Psoas muscle (tissue), 8 donors: ENCODE data around the gene YTHDF1. TPM values are rescaled to one million over a fixed set of nuclear protein-coding genes. Genes with fewer than 3 reads are reported as not detected.

Source experiments
- ATAC-seq, 4 donors: fragments of 200-7000 bp; cut with Tn5 transposase; one replicate each; pipeline ENCODE4 v1.9.1; 2020; ENCODE audit warnings: moderate library complexity in 3 of 4, mild to moderate bottlenecking in 2 of 4
- DNase-seq, 2 donors: peaks; one replicate each; pipeline ENCODE4 v3.0.0-alpha.2; 2020
- H3K27ac ChIP-seq: fragments of 200-600 bp; one replicate; pipeline ENCODE4 v1.8.0; 2022
- H3K27me3 ChIP-seq, 3 donors: fragments of 200-600 bp in 1 of 3; one replicate each; pipeline versions ENCODE4 v1.6.1 to v1.8.0; 2013 to 2022; ENCODE audit warnings: low read length in 2 of 3, mild to moderate bottlenecking in 2 of 3, moderate library complexity in 1 of 3; ENCODE audit not compliant: insufficient read depth in 3 of 3
- H3K36me3 ChIP-seq, 2 donors: fragments of 200-600 bp in 1 of 2; one replicate each; pipeline versions ENCODE4 v1.6.1 to v1.8.0; 2013 to 2022; ENCODE audit warnings: low read depth in 1 of 2, mild to moderate bottlenecking in 1 of 2, moderate library complexity in 1 of 2; ENCODE audit not compliant: insufficient read depth in 1 of 2
- H3K4me1 ChIP-seq: fragments of 200-600 bp; one replicate; pipeline ENCODE4 v1.8.0; 2022
- H3K4me3 ChIP-seq: fragments of 200-600 bp; one replicate; pipeline ENCODE4 v1.8.0; 2022; ENCODE audit warnings: mild to moderate bottlenecking
- H3K9me3 ChIP-seq: fragments of 200-600 bp; one replicate; pipeline ENCODE4 v1.8.0; 2022
- CTCF ChIP-seq: fragments of 200-600 bp; IDR thresholded peaks from one replicate; pipeline ENCODE4 v1.8.0; 2022; ENCODE audit warnings: antibody characterized with exemption
- WGBS, 3 donors: extraction: QIAGEN DNeasy Blood & Tissue Kit; methylation state at CpG; one replicate each; pipeline versions ENCODE4 v1.1.6 to v1.1.7; 2013; 5-methylcytosine and 5-hydroxymethylcytosine counted together
- intact Hi-C, 2 donors: fragments of 100-400 bp; cut with DNase I; formaldehyde crosslinking; loops; one replicate each; pipeline versions ENCODE4 v1.11.0 to v1.14.2; 2022
- polyA plus RNA-seq, 3 donors: library from polyadenylated mRNA; stranded (reverse); fragments of 200-250 nt; gene quantifications; one replicate each; pipeline ENCODE4 v1.2.3, GENCODE V29; 2013
- total RNA-seq, 4 donors: library from RNA; stranded (reverse); fragmentation: NEBNext Ultra II Directional in 2 of 4; extraction: Animal tissue kit (Norgen Biotek cat#: 25700) in 2 of 4; gene quantifications; one replicate each; pipeline versions ENCODE4 v1.2.1 to v1.2.4, GENCODE V29; 2021 to 2023
- donor health status: healthy with polysubstance abuse.
- donor health status: DM: no; HTN: no; CAD: no; lungs with moderate emphysema.
- donor health status: Bipolar disorder and iron deficiency.
- donor health status: healthy.
- donor health status: DM: yes; HTN: yes; CAD: no.
- donor health status: DM: no; HTN: no; CAD: no.
- donor health status: DM: no; HTN: no; CAD: no.
- donor health status: DM: yes; HTN: yes; CAD: no.

Gene YTHDF1
- total and polyA plus RNA-seq, 7 donors, result 27.4 to 52.1 (median 45.8) TPM

- intact Hi-C loops, result no loop called here
- Histone ChIP-seq H3K36me3 (no peaks in the 10 kb centered on the region), H3K4me3 (no peak overlapping the region), H3K4me1 (no peaks in the 10 kb centered on the region), H3K27me3 (peaks cover 0 to 1% (median 0%) of the 10 kb centered on the region in 3 donors), H3K27ac (no peak overlapping the region), H3K9me3 (no peaks in the 10 kb centered on the region)
- 58 to 65% (median 59%) methylated on average over 15 of the region's 15 CpGs for WGBS, 3 donors
- DNase-seq, result no peak
- no peak for ATAC-seq
- no peak for TF ChIP-seq CTCF
Measured at GRCh38 chr20:63188641-63189321, 27.1 kb downstream of the YTHDF1 start.

- no peaks in the 10 kb centered on the region for H3K4me1 ChIP-seq
- H3K27me3 ChIP-seq, result peaks cover 0 to 8% (median 0%) of the 10 kb centered on the region in 3 donors
- TF ChIP-seq CTCF, result no peak
- DNase-seq (no peak), ATAC-seq (no peak)
- intact Hi-C loops, result no loop called here
- no peaks in the 10 kb centered on the region for H3K36me3 ChIP-seq
- 75 to 82% (median 81%) methylated on average over 5 to 13 of the region's 13 CpGs for WGBS, 3 donors
- no peaks in the 10 kb centered on the region for H3K9me3 ChIP-seq
- no peak overlapping the region for H3K4me3 ChIP-seq
- no peak overlapping the region for H3K27ac ChIP-seq
Measured at GRCh38 chr20:63188159-63188442, 27.8 kb downstream of the YTHDF1 start.

- Histone ChIP-seq H3K4me1 (no peaks in the 10 kb centered on the region), H3K27ac (no peak overlapping the region), H3K4me3 (no peak overlapping the region), H3K27me3 (peaks cover 0 to 13% (median 0%) of the 10 kb centered on the region in 3 donors), H3K9me3 (no peaks in the 10 kb centered on the region), H3K36me3 (no peaks in the 10 kb centered on the region)
- intact Hi-C loops, result no loop called here
- no peak for TF ChIP-seq CTCF
- DNase-seq (no peak), ATAC-seq (no peak)
- WGBS, 3 donors, result 71 to 81% (median 79%) methylated on average over 6 to 7 of the region's 7 CpGs
Measured at GRCh38 chr20:63187338-63188158, 28.4 kb downstream of the YTHDF1 start.

- H3K9me3 ChIP-seq, result no peaks in the 10 kb centered on the region
- ATAC-seq (no peak), DNase-seq (no peak)
- H3K4me3 ChIP-seq, result no peak overlapping the region
- peaks cover 0 to 20% (median 2%) of the 10 kb centered on the region in 3 donors for H3K27me3 ChIP-seq
- intact Hi-C loops, result no loop called here
- no peaks in the 10 kb centered on the region for H3K36me3 ChIP-seq
- no peak overlapping the region for H3K27ac ChIP-seq
- TF ChIP-seq CTCF, result no peak
- 73 to 83% (median 75%) methylated on average over 8 of the region's 8 CpGs for WGBS, 3 donors
- H3K4me1 ChIP-seq, result no peaks in the 10 kb centered on the region
Measured at GRCh38 chr20:63186528-63187316, 29.2 kb downstream of the YTHDF1 start.
